Smooth muscle cell of the brain vasculature (primary cell): Measurements from ENCODE around the gene GARNL3.

Source experiments
- DNase-seq: peaks from one replicate; pipeline ENCODE4 v3.0.0-alpha.2; 2012; ENCODE audit warnings: low read depth, low spot score

GARNL3 gene

DNA sequence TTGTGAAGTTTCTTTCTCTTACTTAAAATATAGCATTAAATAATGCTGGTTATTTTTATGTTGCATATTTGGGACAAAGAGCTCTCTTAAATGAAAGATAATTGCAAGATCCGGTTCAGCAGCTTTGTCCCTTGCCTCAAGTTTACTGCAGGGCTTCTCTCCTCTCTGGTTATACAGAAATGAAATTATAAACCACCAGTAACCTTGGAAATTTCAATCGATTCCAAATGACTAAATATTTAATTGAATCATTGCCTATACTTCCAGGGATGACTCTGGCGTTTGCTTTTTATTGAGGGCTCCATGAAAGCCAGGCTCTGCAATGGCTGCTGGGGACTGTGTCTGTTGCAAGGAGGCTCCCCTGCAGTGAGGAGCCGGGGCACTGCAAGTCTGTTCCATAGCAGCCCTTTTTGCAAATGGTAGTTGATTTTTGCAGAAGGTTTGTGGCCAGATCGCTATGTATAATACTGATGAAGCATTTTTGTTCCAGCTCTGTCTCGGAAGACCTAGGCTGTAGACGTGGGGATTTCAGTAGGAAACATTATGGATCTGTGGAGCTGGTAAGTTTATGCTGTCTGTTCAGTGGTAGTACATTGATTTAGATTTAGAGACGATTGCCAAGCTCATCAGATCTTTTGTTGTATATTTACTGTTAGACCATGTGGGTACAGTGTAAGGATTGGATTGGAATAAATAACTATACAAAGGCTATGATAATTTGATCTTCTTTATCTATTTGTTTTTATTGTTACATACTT lies at the start of gene GARNL3:
TSS of gene GARNL3 (plus strand) at position 313 of the 758 bp plus-strand sequence. CDS start at position 417, 104 bp downstream.
- no peak for DNase-seq

GRCh38 chr9:127215268-127216209 lies 49.0 kb upstream of the GARNL3 start:
- no peak for DNase-seq

- DNase-seq, result no peak
These were observed 48.2 kb upstream of the GARNL3 start for GRCh38 chr9:127216210-127216887.

- no peak for DNase-seq
These were observed 47.7 kb upstream of the GARNL3 start for GRCh38 chr9:127216888-127217217.

DNA sequence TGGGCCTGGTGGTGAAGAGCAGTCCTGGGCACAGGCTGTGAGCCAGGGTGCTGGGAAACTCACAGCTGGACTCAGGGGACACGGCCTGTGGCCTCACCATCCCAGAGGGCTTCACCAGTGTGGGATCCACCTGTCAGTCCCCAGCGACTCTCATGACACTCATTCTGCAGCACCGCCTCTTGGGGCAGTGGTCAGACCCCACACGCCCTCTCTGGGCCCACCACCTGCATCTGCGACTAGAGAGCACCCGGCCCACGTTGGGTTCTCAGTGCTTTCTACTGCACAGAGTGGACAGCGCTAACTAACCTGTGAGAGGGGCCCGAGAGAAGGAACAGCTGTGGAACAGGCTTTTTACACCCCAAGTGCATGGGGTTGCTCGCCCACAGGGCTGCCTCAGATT lies 45.8 kb upstream of the GARNL3 start:
- DNase-seq, result no peak

GRCh38 chr9:127219520-127219919 lies 45.1 kb upstream of the GARNL3 start:
- DNase-seq, result no peak

DNA sequence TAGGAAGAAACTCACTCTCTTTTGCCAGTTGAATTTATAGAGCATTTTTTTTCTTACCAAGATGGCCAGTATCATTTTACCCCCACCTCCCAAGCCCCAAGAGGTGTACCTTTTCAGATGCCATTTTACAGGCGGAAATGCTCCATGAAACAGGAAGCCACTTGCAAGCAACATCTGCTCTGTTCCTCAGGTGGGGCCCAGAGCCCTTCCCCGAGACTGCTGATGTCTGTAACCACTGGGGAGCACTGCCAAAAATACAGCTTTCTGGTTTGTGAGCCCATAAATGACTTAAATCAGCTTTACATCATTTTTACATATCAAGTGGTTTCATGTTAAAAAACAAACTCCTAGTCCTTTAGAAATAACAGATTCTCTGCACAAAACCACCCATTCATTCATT lies 42.9 kb upstream of the GARNL3 start:
- no peak for DNase-seq

DNA sequence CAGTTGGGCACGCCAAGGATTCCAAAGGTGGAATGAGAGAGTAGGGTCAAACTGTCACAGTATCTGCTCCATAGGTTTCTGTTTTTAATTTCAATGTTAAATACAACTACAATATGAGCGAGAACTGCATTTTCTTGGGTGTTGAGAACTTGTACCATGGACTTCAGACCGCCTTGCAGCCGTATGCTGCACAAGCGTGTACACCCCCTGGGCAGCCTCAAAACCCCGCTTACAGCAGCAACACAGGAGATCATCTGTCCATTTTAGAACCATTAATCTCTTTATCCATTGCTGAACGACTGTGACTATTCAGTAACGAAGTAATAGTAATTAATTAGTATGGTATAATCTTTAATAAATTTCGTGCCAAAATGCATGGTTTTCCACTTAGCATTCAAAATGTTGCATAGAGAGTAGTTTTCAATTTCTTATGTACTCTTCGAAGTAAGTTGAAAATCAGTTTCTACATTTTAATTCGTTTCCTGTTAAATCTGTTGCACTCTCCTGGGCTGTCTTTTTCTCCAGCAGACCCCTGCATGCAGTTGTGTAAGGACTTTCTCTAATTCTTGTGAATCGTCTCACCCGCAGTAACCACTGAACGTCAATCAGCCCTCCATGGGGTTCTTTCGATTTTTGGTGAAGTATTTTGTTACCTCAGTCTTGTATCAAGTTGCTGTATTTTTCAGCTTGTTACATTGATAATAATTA lies 42.0 kb upstream of the GARNL3 start:
- DNase-seq, result no peak

DNA sequence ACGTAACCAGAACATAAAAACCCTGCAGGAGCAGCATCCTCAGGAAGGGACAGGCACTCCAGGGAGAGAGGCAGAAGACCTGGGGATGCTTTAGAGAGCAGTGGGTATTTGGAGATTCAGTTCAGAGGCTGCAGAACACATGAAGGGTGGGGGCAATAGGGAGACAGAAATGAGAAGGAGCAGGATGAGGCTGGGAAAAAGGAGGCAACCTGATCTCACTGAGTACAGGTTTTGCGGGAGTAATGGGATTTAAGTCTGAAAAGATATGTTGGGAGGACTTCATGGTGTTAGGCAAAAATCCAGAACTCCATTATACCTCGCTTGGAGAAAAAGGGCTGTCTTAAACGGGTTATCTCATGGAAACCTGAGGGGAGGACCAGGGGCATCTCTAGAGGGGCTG lies 41.3 kb upstream of the GARNL3 start:
- DNase-seq, result no peak

DNA sequence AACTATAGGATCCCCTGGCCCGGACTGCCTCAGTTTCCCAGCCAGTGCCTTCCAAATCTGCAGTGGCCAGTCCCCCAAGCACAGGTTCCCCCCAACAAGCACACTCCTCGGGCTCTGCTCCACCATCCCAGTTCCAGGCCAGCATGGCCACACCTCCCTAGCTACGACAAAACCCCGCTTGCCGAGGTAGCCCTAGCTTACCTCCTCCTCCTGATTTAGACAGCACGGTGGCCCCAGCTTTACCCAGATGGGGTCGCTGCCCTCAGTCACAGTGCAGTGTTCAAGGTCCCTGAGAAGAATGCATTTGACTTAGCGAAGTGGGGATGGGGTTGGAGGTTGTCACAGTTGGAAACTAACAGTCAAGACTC lies 40.8 kb upstream of the GARNL3 start:
- no peak for DNase-seq

GRCh38 chr9:127224178-127224882 lies 40.2 kb upstream of the GARNL3 start:
- peak; percentile 46 for DNase-seq

DNA sequence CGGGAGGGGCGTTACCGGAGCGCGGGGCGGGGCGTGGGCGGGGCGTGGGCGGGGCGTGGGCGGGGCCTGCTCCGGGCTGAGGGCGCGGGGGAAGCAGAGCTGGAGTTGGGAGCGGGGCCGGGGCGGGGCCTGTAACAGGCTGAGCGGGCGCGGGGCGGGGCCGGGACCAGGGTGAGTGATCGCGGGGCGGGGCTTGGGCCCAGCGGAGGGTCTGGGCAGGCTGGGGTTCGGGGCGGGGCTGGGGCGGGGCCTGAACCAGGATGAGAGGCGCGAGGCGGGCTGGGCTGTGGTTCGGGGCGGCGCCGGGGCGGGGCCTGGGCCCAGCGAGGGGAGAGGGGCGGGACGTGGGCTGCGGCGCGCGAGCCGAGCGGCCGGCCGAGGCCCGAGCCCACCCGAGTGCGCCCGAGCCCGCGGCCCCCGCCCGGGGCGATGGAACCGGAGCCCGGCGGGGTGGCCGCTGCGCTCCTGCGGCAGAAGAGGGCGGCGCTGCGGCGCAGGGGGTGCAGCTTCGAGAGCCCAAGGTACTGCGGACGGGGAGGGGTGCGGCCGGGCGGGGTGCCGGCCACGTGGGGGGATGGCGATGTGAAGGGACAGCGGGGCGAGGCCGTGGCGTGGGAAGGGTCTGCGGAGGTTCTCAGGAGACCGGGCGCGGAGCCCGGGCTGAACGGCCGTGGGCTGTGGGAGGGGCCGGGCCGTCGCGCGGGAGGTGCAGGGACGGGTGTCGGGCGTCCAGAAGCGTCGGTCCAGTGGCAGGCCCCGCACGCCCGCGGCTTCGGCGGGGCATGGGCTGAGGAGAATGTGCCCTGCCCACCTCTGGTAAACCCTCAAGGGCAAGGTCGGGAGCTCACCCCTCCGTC lies 39.5 kb upstream of the GARNL3 start:
- peak; percentile 65 for DNase-seq

GRCh38 chr9:127225801-127226625 lies 38.6 kb upstream of the GARNL3 start:
- DNase-seq, result no peak

DNA sequence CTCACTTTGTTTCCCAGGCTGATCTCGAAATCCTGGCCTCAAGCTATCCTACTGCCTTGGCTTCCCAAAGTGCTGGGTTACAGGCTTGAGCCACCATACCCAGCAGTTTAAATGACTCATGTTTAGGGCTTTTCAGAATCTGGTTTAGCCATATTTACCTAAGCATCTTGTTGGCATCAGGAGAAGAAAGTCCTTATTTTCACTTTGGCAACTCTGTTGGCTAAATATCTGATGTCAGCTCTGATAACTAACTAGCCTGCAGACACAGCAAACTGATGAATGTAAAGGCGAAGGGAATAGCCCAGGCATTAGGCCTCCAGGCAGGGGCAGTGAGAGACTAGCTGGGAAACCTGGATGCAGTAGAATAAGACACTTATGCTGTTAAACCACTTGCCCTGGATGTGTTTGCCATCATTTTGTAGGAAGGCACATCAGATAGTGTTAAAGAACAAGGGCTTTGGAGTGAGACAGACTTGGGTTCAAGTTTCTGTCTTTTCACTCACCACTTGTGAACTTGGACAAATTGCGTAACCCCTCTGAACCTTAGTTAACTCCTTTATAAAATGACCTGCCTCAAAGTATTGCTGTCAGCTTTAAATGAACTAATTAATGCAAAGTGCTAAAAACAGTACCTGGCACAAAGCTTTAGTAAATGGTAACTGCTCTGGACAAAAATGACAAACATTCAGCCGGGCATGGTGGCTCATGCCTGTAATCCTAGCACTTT lies 34.7 kb upstream of the GARNL3 start:
- no peak for DNase-seq

DNA sequence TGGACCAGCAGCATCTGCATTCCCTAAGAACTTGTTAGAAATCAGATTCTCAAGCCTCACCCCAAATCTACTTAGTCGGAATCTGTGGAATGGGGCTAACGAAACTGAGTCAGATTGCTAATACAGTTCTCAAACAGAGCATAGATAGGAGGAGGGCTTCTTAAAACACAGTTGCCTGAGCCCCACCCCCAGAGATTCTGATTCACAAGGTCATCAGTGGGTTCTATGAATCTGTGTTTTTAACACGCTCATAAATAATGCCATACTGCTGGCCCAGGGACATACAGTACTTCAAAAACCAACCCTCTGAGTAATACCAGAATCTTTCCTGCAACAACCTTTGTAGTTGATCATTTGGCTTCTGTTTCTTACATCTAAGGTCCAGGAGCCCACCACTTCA lies 32.9 kb upstream of the GARNL3 start:
- no peak for DNase-seq

DNA sequence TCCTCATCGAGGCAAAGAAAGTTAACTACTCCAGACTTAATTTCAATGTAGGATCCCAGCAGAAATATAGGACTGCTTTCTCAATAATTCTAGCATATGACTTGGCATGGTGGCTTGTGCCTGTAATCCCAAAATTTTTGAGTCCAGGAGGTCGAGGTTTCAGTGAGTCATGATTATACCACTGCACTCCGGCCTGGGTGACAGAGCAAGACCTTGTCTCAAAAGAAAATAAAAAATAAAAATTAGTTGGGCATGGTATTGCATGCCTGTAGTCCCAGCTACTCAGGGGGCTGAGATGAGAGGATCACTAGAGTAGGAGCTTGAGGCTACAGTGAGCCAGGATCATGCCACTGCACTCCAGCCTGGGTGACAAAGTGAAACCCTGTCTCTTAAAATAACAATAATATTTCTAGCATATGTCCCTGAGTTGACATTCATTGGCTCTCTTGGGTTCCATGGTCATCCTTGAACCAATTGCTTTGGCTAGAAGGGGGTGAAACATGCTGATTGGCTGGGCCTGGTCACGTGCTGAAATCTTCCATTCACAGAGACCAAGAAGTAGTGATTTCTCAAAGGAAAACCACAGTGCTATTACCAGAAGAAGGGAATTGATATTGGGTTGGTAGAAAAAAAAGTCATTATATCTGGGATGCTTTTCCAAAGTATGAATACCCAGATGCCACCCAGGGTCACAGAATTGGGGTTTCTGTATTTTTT lies 31.6 kb upstream of the GARNL3 start:
- DNase-seq, result no peak

DNA sequence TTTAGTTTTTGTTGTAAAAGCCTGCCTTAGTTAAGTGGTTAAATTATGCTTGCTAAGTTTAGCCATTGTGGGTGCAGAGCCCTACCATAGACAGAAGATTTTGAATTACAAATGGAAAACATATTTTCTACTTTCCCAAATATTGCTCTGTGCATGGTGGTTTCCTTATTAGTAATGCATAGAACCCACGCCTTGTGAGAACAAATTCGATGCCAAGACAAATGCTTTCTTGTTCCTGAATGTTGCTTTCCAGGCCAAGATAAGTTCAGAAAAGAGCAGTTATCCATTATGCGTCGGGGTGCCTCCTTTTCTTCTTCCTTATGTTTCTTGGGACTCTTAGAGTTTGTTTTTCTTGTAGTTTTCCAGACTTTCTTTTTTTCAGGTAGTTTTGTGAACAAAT lies 31.0 kb upstream of the GARNL3 start:
- DNase-seq, result no peak

DNA sequence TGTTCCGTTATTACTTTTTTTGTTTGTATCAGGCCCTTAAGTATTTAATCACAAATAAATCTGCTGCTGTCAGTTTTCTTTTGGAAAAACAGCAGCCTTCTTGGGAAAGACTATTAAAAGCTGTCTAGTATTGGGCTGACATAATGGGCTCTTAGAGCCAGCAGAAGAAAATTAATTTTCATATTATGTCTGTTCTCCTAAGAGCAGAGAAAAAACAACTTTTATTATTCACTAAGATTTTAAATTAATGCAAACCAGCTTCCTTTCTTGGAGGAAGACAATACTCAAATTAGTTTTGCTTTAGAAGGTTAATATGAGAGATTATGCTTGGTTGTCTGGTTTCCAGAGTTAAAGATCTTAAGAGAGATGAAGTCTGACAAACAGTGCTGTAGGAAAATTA lies 30.6 kb upstream of the GARNL3 start:
- DNase-seq, result no peak
